NT2/D1 (cell line): ENCODE measurements around the gene ASB18.
A peak's percentile ranks its signal among the peaks of the same experiment; 100 is the strongest.

ENCODE experiments used
- DNase-seq: peaks from one replicate; pipeline ENCODE4 v3.0.0-alpha.2; 2011; ENCODE audit warnings: low read depth, low spot score
- H3K27me3 ChIP-seq: 2 replicates; pipeline ENCODE4 v1.6.0; 2011; ENCODE audit warnings: mild to moderate bottlenecking; ENCODE audit not compliant: insufficient read length, insufficient read depth
- H3K36me3 ChIP-seq: 2 replicates; pipeline ENCODE4 v1.6.1; 2011; ENCODE audit warnings: mild to moderate bottlenecking, low read length, mixed read lengths; ENCODE audit not compliant: insufficient read depth, insufficient read length
- H3K4me1 ChIP-seq: 2 replicates; pipeline ENCODE4 v1.5.1; 2011; ENCODE audit not compliant: insufficient read depth, insufficient read length
- H3K4me3 ChIP-seq: 2 replicates; pipeline ENCODE4 v1.5.1; 2011; ENCODE audit warnings: low read depth; ENCODE audit not compliant: insufficient read length
- H3K9ac ChIP-seq: 2 replicates; pipeline ENCODE4 v1.6.0; 2011; ENCODE audit warnings: low read depth; ENCODE audit not compliant: insufficient read length
- H3K9me3 ChIP-seq: 2 replicates; pipeline ENCODE4 v1.5.1; 2011; ENCODE audit warnings: mild to moderate bottlenecking, low read length; ENCODE audit not compliant: insufficient read depth
- SUZ12 ChIP-seq: IDR thresholded peaks from 2 replicates; pipeline ENCODE4 v1.6.1; 2011; ENCODE audit not compliant: insufficient read length, insufficient read depth; ENCODE audit errors: extremely low read depth
- YY1 ChIP-seq: IDR thresholded peaks from 2 replicates; pipeline ENCODE4 v1.6.1; 2011; ENCODE audit not compliant: insufficient read length, insufficient read depth
- ZNF274 ChIP-seq: IDR thresholded peaks from 2 replicates; pipeline ENCODE4 v1.6.1; 2011; ENCODE audit warnings: mild to moderate bottlenecking, low read depth, low read length

ASB18 gene

DNA sequence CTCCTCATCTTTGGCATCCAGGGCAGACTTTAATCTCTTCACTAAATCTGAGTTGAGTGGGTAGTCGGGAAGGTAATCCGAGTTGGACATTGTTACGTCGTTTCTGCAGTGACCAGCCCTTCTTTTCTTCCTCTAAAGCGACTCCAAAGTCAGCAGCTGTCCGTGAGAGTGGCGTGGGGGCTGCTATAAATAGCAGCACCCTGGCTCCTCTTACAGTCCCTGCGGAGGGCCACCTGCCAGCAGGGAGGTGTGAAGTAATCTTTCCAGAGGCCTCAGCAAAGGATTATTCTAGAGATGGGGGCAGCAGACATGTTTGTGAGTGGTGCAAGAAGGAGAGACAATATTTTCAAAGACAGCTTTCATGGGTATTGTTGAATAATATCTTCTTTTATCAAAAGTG is at the start of gene ASB18:
TSS of gene ASB18 (minus strand) at position 151 of the 400 bp plus-strand sequence. CDS start at position 90, 61 bp downstream.
- H3K4me1 ChIP-seq: no peaks in the 10 kb centered on the region
- no peak within 1 kb of the TSS for H3K4me3 ChIP-seq
- H3K36me3 ChIP-seq: no peaks in the 10 kb centered on the region
- H3K9me3 ChIP-seq: peaks cover 5% of the 10 kb centered on the region
- H3K27me3 ChIP-seq: no peaks in the 10 kb centered on the region
- H3K9ac ChIP-seq: no peak within 1 kb of the TSS
- TF ChIP-seq ZNF274 (no peak), SUZ12 (no peak), YY1 (no peak)
- DNase-seq: no peak

DNA sequence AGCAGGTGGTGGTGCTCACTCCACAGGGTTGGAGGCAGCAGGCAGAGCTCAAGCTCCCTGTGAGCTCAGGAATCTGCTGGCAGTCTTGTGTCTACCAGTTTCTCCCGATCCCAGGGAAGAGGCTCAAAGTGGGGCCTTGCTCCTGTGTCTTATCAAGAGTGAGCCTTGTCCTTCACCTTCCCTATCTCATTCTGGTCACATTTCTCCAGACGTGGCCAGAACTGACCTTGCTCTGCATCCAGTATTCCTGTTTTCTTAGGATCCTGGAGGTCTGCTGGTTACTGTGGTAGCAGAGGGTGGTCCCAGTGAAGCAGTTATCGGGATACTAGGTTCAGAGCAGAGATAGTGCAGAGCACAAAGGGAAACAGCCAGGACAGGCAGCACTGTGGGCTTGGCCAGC is 47.1 kb upstream of the ASB18 start:
- H3K4me1 ChIP-seq: no peaks in the 10 kb centered on the region
- TF ChIP-seq YY1 (no peak), ZNF274 (no peak), SUZ12 (no peak)
- DNase-seq: no peak
- H3K4me3 ChIP-seq: no peak overlapping the region
- H3K9me3 ChIP-seq: peaks cover 18% of the 10 kb centered on the region; the same call in 1 of the 2 replicates
- no peak overlapping the region for H3K9ac ChIP-seq
- no peaks in the 10 kb centered on the region for H3K27me3 ChIP-seq
- H3K36me3 ChIP-seq: no peaks in the 10 kb centered on the region

- peak; percentile 40 for DNase-seq
- H3K4me1 ChIP-seq: no peaks in the 10 kb centered on the region
- no peak overlapping the region for H3K4me3 ChIP-seq
- peaks cover 18% of the 10 kb centered on the region; the same call in 1 of the 2 replicates for H3K9me3 ChIP-seq
- no peak for TF ChIP-seq YY1
- no peak for TF ChIP-seq SUZ12
- TF ChIP-seq ZNF274: no peak
- H3K36me3 ChIP-seq: no peaks in the 10 kb centered on the region
- H3K27me3 ChIP-seq: no peaks in the 10 kb centered on the region
- no peak overlapping the region for H3K9ac ChIP-seq
These were observed 45.4 kb upstream of the ASB18 start for GRCh38 chr2:236309669-236310029.

DNA sequence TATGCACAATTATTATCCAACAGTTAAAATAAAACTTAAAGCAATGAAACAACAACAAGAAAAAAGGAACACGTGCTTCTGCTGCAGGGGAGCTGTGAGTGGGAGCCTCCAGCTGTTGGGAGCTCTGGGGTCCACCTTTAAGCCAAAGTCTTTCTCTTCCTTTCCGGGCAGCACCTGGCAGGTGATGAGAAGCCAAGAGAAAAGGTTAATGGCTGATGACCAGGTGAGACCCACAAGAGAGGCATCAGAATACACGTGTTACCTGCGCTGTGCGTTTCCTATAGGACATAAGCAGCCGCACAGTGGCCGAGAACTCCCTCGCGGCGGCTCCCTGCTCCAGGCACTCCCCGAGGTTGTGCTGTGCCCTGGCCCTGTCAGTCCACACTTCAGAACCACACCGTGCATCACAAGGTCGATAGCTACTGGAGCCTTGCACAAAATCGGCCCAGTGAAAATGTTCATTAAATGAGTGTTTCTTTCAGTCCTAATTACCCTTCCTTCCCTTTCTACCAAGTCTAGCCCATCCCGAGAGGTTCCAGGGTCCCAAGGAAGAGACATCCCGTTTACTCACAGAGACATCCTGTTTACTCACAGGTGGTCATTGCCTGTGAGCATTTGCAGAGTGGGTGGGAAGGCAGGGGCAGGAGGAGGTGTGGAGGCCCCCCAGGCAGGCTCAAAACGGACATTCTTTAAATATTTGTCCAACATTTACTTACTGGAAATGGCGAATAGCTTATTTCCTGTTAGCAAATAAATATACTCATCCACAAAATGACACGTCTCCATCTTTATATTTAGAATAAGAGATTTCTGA is 44.9 kb upstream of the ASB18 start:
- no peak for DNase-seq
- H3K27me3 ChIP-seq: no peaks in the 10 kb centered on the region
- H3K4me1 ChIP-seq: no peaks in the 10 kb centered on the region
- peaks cover 18% of the 10 kb centered on the region; the same call in 1 of the 2 replicates for H3K9me3 ChIP-seq
- H3K36me3 ChIP-seq: no peaks in the 10 kb centered on the region
- no peak for TF ChIP-seq SUZ12
- H3K9ac ChIP-seq: no peak overlapping the region
- no peak overlapping the region for H3K4me3 ChIP-seq

DNA sequence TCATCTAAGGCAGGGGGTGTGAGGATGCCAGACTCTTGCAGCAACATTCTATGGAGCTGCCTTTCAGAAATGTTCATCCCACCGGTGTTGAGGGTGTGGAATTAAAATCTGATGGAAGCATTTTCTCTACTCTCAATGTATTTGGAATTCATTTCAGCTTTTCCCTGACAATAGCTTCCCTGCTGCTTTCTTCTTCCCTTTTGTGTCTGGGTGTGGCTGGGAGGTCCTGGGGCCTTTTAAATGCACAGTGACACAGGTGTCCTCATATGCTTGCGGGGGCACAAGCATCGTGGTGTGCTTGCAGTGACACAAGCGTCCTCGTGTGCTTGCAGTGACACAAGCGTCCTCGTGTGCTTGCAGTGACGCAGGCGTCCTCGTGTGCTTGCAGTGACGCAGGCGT is 43.4 kb upstream of the ASB18 start:
- no peaks in the 10 kb centered on the region for H3K4me1 ChIP-seq
- peaks cover 5% of the 10 kb centered on the region; the same call in 1 of the 2 replicates for H3K9me3 ChIP-seq
- no peak for TF ChIP-seq SUZ12
- TF ChIP-seq ZNF274: no peak
- no peak for TF ChIP-seq YY1
- no peaks in the 10 kb centered on the region for H3K36me3 ChIP-seq
- no peaks in the 10 kb centered on the region for H3K27me3 ChIP-seq
- H3K9ac ChIP-seq: no peak overlapping the region
- no peak overlapping the region for H3K4me3 ChIP-seq
- DNase-seq: no peak

DNA sequence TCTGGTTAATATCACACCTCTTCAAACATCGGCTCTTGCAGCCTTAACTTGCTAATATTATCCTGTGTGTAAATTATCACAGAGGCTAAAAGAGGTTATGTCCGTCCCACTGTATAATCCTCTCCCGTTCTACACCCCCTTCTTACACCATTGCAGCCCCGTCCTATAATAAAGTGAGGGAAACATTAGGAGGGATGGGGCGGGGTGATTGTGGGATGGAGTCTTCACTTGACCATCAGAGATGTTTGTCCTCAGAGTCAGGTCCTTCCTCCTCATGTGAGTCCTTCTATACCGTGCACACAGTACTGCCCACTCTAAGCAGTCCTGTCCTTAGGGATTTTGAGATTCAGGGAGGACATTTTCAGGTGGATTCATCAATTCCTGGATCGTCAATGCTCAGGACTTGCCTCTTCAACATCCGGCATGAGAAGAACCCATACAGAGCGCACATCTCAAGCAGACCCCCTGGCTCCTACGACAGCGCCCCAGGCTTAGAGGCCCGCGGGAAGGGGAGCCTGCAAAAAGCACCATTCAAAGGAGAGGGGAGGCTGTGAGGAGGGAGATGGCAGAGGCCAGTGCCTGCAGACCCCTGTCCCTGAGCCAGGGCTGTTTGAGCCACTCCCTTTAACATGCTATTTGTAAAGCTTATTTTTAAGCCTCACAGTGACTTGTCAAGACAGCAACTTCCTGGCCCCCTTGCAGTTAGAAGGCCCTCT is 42.8 kb upstream of the ASB18 start:
- Histone ChIP-seq H3K4me1 (no peaks in the 10 kb centered on the region), H3K9ac (no peak overlapping the region), H3K9me3 (no peaks in the 10 kb centered on the region), H3K27me3 (no peaks in the 10 kb centered on the region), H3K4me3 (no peak overlapping the region), H3K36me3 (no peaks in the 10 kb centered on the region)
- TF ChIP-seq YY1 (no peak), ZNF274 (no peak), SUZ12 (no peak)
- DNase-seq: no peak

GRCh38 chr2:236305964-236306605 is 41.9 kb upstream of the ASB18 start:
- Histone ChIP-seq H3K27me3 (no peaks in the 10 kb centered on the region), H3K4me1 (no peaks in the 10 kb centered on the region), H3K36me3 (no peaks in the 10 kb centered on the region), H3K9ac (no peak overlapping the region), H3K4me3 (no peak overlapping the region), H3K9me3 (no peaks in the 10 kb centered on the region)
- no peak for TF ChIP-seq YY1
- TF ChIP-seq ZNF274: no peak
- TF ChIP-seq SUZ12: no peak
- DNase-seq: no peak
